Measurements from ENCODE around the gene PLA2G4A. TPM values are rescaled to one million over a fixed set of nuclear protein-coding genes. Genes with fewer than 3 reads are reported as not detected.

The PLA2G4A gene
- total and polyA plus RNA-seq, 2 experiments from 2014 or later, result 1.1 to 3.8 TPM

DNA sequence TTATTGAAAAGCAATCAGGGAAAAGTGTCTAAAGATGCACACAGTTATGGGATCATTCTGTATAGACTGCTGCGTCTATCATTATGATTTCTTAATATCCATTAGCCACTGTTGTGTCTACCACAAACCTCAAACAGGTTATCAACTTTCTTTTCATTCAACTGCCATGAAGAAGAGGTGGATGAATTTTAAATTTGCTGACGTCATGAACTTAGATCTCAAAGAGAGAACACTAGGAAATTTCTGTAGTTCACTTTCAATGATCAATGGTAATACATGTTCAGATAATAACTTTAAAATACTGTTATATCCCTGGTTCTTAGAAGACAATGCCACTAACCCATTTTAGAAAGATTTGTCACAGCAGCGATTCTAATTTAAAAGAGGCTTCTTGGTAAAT, 6.7 kb downstream of the PLA2G4A start:
- Histone ChIP-seq H4K20me1 (replicated peaks; ENCODE audit: insufficient read depth) (no peaks in the 10 kb centered on the region), H3K4me1 (ENCODE audit: insufficient read depth) (no peaks in the 10 kb centered on the region), H3K4me2 (no peak overlapping the region), H3F3A (replicated peaks; ENCODE audit: low read depth) (no peaks in the 10 kb centered on the region), H3K79me2 (replicated peaks; ENCODE audit: insufficient read depth) (no peaks in the 10 kb centered on the region), H3K36me3 (ENCODE audit: insufficient read depth) (no peaks in the 10 kb centered on the region), H3K9me2 (ENCODE audit: insufficient read depth) (no peaks in the 10 kb centered on the region), H2AFZ (no peak overlapping the region), H3K4me3 (no peak overlapping the region), H3K27ac (ENCODE audit: low read depth) (no peak overlapping the region), H3K27me3 (ENCODE audit: insufficient read depth) (no peaks in the 10 kb centered on the region)
- DNase-seq (ENCODE audit: low spot score) (no peak), ATAC-seq (no peak)
- Mint-ChIP-seq H3K36me3 (ENCODE audit: low read depth) (no peaks in the 10 kb centered on the region), H3K4me1 (no peaks in the 10 kb centered on the region), H3K27ac (no peak overlapping the region), H3K9me3 (no peaks in the 10 kb centered on the region), H3K4me3 (no peak overlapping the region), H3K27me3 (ENCODE audit: insufficient read depth, low read depth, poor library complexity) (no peaks in the 10 kb centered on the region)
- TF ChIP-seq ZNF331 (CRISPR knock-in tag; IDR thresholded peaks at IDR 0.05; ENCODE audit: low read depth) (no peak), JUNB (IDR thresholded peaks at IDR 0.05; ENCODE audit: unreplicated experiment) (no peak), ZNF114 (CRISPR knock-in tag; IDR thresholded peaks at IDR 0.05) (no peak), NANOG (IDR thresholded peaks at IDR 0.05; ENCODE audit: borderline replicate concordance) (no peak), CREB1 (CRISPR knock-in tag; IDR thresholded peaks at IDR 0.05; ENCODE audit: low read depth) (no peak), POLR2AphosphoS5 (IDR thresholded peaks at IDR 0.05; ENCODE audit: low read depth) (no peak), EZH2phosphoT487 (IDR thresholded peaks at IDR 0.05; ENCODE audit: unreplicated experiment) (no peak), STAT1 (IDR thresholded peaks at IDR 0.05; ENCODE audit: unreplicated experiment) (no peak)
- TF ChIP-seq, protein P1, sequence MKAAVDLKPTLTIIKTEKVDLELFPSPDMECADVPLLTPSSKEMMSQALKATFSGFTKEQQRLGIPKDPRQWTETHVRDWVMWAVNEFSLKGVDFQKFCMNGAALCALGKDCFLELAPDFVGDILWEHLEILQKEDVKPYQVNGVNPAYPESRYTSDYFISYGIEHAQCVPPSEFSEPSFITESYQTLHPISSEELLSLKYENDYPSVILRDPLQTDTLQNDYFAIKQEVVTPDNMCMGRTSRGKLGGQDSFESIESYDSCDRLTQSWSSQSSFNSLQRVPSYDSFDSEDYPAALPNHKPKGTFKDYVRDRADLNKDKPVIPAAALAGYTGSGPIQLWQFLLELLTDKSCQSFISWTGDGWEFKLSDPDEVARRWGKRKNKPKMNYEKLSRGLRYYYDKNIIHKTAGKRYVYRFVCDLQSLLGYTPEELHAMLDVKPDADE (IDR thresholded peaks at IDR 0.05), result no peak
- TF ChIP-seq, protein P2, sequence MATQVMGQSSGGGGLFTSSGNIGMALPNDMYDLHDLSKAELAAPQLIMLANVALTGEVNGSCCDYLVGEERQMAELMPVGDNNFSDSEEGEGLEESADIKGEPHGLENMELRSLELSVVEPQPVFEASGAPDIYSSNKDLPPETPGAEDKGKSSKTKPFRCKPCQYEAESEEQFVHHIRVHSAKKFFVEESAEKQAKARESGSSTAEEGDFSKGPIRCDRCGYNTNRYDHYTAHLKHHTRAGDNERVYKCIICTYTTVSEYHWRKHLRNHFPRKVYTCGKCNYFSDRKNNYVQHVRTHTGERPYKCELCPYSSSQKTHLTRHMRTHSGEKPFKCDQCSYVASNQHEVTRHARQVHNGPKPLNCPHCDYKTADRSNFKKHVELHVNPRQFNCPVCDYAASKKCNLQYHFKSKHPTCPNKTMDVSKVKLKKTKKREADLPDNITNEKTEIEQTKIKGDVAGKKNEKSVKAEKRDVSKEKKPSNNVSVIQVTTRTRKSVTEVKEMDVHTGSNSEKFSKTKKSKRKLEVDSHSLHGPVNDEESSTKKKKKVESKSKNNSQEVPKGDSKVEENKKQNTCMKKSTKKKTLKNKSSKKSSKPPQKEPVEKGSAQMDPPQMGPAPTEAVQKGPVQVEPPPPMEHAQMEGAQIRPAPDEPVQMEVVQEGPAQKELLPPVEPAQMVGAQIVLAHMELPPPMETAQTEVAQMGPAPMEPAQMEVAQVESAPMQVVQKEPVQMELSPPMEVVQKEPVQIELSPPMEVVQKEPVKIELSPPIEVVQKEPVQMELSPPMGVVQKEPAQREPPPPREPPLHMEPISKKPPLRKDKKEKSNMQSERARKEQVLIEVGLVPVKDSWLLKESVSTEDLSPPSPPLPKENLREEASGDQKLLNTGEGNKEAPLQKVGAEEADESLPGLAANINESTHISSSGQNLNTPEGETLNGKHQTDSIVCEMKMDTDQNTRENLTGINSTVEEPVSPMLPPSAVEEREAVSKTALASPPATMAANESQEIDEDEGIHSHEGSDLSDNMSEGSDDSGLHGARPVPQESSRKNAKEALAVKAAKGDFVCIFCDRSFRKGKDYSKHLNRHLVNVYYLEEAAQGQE (IDR thresholded peaks at IDR 0.05; ENCODE audit: unreplicated experiment), result no peak
- TF ChIP-seq, protein P3, sequence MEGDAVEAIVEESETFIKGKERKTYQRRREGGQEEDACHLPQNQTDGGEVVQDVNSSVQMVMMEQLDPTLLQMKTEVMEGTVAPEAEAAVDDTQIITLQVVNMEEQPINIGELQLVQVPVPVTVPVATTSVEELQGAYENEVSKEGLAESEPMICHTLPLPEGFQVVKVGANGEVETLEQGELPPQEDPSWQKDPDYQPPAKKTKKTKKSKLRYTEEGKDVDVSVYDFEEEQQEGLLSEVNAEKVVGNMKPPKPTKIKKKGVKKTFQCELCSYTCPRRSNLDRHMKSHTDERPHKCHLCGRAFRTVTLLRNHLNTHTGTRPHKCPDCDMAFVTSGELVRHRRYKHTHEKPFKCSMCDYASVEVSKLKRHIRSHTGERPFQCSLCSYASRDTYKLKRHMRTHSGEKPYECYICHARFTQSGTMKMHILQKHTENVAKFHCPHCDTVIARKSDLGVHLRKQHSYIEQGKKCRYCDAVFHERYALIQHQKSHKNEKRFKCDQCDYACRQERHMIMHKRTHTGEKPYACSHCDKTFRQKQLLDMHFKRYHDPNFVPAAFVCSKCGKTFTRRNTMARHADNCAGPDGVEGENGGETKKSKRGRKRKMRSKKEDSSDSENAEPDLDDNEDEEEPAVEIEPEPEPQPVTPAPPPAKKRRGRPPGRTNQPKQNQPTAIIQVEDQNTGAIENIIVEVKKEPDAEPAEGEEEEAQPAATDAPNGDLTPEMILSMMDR (conservative IDR thresholded peaks at IDR 0.05; ENCODE audit: low read depth in 2 of 2), result no peak
